HG02571 (cell line): Measurements from ENCODE around the gene LAMA2.
"Not testable (repeated sequence)": the region's sequence is repeated elsewhere in the genome, so short reads cannot be mapped to it uniquely, and the experiment has no call there.

Experiments used
- ATAC-seq: cut with Tn5 transposase; IDR thresholded peaks from one replicate; pipeline ENCODE4 v1.9.1; 2021; ENCODE audit warnings: mild to moderate bottlenecking, moderate library complexity; ENCODE audit not compliant: unreplicated experiment

LAMA2 gene

DNA sequence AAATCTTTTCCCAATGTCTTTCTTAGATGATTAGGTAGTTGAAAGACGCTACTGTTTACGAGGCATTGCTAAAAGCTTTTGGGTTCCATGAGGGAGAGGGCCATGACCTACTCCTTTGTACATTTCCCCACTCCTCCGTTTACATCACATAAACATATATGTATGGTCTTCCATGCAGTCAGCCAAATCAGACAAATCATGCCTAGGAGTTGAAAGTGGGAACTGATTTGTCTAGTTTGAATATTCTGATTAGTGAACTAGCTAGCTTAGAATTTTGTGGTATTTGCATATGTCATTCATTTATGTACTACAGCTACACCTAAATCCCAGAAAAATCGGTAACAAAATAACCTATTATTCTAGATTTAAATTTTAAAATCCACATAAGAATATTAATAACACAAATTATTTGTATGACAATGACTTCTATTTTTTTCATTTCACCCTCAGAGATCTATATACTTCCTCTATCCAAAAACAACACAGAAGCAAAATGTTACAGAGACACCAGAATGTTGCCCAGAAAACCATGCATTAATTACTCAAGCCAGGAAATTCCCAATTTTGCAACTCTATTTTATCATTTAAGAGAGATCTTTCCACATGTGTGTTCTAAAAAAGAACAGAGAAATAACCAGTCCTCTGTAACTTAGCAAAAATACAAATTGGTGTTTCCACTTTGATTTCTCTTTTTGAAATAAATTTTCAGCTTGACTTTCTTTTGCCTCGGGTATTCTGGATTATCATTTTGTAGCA, 231.9 kb downstream of the LAMA2 start:
- no peak for ATAC-seq

DNA sequence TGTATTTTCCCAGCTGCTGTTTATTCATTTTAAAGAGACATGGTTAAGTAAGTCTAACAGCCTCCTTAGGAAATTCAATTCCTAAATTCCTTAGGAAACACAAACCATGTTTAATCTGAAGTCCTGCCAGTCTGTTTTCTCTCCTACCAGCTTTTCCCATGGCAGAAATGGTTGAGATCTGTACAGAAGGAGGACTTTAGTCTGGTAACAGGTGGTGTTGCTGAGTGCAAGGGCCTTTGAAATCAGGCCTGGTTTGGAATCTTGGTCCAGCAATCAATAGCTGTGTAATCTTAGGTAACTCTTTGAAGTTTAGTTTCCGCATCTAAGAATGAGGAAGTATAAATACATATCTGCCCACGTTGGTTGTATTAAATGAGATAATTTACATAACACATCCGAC, 232.5 kb downstream of the LAMA2 start:
- ATAC-seq, result no peak

DNA sequence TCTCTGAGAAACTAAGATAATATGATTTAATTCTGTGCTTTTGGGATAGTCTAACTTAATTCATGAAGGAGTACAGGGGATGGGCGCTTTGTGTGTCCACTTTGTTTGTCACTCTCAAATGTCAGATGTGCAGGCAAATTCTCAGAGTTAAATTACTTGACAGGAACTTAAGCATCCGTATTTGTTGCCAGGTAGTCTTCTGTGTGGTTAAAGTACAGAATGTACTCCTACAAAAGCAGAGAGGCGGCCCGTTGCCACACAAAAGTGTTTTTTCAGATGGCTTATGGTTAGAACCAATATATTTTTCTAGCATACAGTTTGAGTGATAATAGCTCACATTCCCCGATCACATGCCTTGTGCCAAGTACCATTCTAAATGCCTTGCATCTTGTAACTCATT, 234.4 kb downstream of the LAMA2 start:
- ATAC-seq, result no peak

DNA sequence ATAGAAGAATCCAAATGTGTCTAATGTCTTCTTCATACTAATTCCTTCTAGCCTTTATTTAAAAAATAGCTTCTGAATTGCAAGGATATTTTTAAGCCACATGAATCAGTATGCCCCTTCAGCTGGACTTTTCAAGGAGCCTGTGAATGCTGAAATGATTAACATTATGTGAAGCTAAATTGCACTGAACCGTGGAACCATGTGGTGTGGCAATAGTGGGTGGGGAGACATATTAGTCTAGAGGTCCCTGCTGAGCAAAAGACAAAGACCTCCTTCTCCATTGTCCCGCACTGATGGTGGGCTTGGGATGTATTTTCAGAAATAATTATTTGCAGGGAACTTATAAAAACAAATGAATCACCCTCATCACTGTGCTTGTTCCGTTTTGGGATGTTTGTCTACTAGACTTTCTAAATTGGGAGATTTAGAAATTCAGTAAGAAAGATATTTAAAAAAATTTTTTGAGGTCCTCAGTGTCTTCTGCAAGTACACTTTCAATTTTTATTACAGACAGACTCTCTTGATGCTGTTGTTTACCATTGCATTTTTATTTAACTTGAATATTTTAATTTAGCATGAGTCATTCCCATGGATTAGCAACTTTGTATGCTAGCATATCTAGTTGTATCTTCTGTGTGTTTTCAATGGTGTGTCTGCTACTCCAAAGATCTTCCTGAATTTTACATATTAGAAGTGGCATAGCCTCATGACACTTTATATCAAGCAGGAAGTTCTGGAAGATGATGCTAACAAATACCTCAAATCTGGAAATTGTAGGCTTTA, 238.1 kb downstream of the LAMA2 start:
- ATAC-seq, result no peak

DNA sequence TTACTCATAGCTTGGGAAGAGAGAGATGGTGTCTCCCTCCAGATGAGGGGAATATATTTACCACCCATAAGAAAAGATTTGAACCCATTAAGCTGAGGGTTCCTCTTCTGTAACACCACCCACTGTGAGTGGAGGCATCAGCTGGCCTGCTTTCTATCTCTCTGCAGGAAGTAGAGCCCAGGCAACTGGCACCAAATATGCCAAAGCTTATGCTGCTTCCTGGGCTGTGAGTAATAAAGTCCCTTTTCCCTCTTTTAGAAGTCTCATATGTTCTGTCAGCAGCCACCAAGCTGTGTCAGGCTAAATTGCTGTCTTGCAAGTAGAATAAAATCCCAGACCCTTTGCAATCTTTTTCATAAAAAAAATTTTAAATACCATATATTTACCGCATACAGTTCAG, 241.4 kb downstream of the LAMA2 start:
- ATAC-seq, result no peak

DNA sequence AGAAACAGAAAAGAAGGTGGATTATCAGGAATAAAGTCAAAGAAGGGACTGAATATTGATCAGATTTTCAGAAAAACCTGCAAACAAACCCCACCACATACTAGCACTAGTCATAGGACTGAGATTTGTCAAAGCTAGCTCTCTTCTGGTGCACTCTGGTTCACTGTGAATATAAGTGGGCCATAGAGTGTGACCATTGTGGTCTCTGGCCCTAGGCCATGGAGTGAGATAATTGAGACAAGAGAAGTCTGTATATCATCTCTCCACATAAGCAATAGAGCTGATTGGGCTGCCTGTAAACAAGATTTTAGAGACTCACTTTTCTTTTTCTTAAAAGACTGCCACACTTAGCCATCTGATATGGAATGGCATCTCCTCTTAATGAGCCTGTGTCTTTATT, 247.2 kb downstream of the LAMA2 start:
- no peak for ATAC-seq

DNA sequence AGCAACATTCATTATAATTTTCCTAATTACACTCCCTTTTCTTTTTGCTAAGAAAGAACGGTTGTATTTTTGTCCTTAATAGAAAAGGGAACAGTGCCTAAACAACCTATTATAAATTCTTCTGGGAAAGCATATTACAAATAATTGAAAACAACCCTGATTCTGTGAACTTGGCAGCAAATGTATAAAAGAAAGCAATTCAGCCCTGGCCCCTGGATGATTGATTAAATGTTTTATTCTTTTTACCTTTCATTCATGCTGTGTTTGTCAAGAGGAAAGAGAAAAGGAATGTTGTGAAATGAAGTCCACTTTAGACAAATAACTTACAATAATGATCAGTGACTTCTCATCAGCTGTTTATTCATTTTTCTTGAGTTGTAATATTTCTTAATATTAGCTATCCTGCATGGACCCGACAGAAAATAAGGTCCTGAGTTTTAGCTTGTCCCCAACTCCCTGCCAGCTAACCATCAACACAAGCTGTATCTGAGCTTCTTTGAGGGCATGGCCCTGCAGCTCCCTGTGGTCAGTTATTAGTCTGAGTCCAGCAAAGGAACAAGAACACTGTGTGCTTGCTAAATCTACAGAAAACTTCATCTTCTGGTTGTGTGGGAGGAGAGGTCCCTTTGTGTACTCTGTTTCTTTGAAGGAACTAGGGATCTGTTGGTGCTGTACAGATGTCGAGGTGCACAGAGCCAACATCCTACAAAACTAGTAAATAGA, 248.2 kb downstream of the LAMA2 start:
- no peak for ATAC-seq

DNA sequence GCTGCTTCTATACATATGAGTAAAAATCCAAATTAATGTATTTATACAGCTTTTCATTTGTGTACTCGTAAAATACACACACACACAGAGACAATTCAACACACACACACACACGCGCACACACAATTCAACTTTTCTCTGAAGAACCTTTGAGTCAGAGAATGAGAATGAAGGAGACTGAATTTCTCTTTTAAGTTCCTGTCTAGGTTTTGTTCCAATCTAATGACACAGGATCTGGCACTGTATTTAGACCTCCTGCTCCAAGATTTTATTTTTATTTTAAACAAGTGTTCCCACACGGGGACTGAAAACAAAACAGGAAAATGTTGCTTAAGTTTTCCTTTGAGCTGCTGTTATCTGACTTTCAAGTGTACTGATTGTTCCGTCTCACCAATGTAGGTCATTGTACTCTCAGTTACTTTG, 250.8 kb downstream of the LAMA2 start:
- ATAC-seq, result no peak

DNA sequence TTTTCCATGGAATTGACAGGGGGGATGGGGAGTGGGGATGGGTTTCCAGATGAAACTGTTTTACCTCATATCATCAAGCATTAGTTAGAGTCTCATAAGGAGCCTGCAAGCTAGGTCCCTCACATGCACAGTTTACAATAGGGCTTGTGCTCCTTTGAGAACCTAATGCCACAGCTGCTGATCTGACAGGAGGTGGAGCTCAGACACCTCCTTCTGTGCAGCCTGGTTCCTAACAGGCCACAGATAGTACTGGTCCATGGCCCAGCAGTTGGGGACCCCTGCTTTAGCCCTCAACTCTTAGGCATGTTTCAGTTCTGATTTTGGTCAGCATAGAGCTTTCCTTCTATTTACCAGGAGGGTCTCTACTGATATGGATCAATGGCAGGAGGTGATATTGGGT, 251.6 kb downstream of the LAMA2 start:
- no peak for ATAC-seq

DNA sequence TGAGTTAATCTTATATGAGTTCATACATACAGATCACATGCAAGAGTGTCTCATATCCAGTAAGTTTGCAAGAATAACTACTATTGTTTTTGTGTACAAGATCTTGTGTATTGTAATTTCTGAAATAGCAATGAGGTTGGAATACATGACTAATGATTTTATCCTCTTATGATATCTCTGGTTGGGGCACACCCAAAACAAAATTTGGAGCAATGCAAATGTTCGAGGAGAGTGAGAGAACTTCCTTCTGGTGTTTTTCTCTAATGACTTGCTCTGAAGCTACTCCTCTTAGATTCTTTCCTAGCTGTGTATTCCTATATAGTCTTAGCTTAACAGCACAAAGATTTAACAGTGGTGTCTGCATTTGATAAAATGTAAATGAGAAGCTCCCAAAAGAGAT, 252.5 kb downstream of the LAMA2 start:
- ATAC-seq, result no peak

DNA sequence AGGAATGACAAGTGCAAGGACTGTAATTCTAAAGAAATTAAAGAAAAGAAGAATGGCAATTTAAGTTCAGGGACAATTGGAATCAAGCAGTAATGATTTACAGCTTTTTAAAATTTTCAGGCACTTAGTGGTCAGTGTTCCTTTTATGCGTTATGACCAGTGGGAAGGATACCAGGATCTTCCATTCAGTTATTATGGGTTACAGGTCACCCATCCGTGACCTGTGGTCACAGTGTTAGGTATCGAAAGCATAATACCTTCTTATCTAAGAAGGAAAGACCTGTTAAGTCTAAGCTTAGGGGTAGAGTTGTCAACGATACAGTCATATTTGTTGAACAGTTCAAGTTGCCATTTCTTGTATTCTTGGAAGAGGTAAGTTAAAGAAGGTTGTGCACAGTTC, 253.8 kb downstream of the LAMA2 start:
- ATAC-seq, result no peak

DNA sequence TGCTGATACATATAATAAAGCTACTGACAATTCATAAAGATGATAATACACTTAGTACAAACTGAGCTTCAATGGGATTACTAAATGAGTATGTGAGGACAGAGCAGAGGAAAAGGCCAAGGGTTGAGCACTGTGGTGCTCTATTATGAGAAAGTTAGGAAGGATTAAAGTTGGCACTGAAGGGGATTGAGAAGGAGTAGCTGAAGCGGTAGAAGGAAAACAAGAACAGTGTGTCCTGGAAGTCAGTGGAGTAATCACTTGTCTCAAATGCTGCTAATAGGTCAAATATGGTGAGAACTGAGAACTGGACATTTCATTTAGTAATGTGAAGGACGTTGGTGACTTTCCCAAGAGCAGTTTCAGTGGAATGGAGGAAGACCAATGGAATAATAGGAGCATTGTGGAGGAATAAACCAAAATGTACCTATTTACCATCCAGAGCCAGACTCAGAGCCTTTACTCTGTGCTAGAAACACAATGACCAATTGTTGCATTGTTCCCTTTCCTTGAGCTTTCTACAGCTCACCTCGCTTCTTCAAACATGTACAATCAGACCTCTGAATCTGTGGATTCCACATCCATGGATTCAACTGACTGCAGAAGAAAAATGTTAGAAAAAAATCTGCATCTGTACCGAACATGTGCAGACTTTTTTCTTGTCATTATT, 255.9 kb downstream of the LAMA2 start:
- no peak for ATAC-seq

DNA sequence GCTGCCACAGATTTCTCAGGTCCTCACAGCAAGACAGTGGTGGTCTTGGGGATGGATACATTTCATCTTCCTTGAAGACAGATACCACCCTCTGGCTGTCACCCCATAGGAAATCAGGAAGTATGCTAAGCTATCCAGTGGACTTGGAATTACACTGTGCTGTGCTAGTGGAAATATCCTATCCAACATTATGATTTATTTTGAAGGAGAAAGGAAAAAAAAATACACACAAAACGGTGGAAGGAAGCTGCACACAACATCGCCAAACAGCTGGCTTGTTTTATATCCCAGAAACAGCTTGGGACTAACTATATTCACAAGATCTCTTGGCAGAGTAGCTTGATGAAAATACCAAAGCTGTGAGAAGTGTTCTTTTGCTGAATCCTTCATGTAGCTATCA, 257.6 kb downstream of the LAMA2 start:
- ATAC-seq, result no peak

DNA sequence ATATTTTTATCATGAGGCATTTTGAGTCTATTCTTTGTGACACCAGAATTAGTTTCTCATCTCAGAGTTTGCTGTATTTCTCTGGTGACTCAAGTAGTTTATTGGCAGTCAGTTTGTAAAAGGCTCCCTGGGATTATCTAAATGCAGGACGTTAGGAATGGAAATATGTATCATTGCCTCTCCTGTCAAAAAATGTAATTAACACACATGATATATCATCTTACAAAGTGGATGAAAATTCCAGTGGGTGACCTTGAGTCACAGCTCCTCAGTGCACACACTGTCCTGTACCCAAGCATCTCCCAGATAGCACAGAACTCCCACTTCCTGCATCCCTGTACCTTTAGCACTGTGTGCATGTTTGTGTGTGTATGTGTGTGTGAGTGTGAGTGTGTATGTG, 258.6 kb downstream of the LAMA2 start:
- no peak for ATAC-seq

DNA sequence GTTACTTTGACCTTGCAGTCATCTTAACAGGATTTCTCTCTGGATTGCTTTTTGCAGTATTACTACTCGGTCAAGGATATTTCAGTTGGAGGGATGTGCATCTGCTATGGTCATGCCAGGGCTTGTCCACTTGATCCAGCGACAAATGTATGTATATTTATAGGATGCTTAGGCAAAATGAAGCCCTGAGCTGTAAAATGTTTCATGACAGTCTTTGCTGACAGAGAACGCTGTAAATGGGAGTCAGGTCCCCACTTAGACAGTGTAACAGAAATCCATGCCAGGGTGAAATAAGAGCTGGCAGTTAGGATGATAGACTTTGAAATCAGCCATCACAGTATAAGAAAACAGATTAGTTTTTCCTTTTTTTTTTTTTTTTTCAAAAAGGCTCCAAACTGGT, 264.0 kb downstream of the LAMA2 start:
- no peak for ATAC-seq

DNA sequence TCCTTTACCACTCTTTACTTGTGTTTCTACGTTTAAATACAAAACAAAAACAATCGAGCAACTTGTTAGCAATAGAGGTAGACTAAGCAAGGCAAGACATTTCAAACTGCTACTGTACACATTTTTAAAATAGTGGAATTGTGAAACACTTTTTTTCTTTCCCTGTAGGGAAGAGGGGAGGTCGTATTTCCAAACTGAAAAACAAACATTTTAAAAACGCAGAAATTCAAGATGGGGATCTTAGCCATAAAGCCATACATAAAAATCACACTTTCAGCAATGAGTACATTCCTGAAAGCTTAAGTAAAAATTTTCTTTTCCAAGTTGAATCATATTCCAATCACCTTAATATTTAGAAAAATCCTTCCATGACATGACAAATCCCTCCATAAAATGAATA, 267.6 kb downstream of the LAMA2 start:
- no peak for ATAC-seq

DNA sequence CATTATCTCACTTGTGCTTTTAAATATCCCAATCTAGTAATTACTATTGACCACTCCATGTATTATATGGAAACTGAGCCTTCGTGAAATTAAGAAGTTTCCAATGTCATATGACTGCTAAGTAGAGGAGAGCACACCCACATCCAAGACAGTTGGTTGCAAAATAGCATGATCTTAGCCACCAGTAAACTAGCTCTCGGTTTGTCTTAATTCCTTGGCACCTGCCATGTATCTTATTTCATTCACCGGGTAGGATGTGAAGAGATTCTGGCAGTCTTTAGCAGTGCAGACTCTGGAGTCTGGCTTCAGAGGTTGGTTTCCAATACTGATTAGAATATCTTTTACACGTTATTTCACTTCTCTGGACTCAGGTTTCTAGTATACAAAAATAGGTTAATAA, 270.3 kb downstream of the LAMA2 start:
- ATAC-seq, result no peak

DNA sequence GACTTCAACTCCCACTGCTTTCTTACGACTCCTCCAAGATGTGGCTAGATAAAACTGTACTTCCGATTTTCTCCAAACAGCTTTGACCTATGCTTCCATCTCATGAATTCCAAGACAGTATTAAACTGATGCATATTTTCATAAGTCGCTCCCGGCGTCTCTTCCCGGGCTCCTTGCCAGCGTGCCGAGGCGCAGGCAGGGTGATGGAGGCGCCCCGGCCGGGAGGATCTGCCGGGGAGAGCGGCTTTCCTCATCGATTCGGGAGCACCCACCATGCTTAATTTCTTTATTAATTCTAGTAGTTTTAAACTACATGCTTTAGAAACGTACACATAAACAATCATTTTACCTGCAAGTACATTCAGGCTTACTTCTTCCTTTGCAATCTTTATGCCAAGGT, 276.3 kb downstream of the LAMA2 start:
- not testable (repeated sequence) for ATAC-seq

DNA sequence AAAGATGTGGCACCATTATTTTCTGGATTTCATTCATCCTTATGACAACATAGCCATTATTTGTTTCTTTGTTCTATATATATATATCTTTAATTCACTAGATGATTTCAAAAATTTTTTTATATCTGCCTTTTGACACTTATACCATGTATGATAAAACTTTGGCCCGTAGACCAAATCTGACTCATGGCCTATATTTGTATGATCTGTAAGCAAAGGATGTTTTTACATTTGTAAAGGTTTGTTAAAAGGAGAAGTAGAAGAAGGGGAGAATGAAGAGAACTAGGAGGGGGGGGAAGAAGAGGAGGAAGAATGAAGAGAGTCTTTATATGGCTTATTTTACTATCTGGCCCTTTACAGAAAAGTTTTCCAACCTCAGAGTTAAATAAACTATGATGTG, 279.7 kb downstream of the LAMA2 start:
- ATAC-seq, result no peak

DNA sequence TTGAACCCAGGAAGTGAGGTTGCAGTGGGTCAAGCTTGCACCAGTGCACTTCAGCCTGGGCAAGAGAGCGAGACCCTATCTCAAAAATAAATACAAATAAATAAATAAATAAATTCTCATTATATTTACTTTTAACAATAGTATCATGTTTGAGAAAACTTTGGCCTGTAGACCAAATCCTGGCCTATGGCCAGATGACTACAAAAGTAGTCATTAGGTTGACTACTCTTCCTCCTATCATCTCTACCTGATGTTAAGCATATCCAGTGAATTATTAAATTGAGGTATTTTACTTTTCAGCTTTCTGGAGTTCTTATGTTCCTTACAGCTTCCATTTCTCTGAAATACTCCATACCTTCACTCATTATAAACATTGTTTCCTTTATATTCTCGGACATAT, 280.6 kb downstream of the LAMA2 start:
- no peak for ATAC-seq

DNA sequence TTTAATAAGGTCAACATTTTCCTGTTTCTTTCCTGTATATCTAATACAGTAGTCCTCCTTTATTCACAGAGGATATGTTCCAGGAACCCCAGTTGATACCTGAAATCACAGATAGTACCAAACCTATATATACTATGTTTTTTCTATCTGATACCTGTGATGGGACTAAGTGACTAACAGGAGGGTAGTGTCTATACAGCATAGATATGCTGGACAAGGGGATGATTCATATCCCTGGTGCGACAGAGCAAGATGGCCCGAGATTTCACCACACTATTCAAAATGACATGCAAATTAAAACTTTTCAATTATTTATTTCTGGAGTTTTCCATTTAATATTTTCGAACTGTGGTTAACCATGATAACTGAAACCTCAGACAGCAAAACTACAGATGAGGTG, 281.1 kb downstream of the LAMA2 start:
- no peak for ATAC-seq
